Right lobe of liver (tissue), 4 donors: ENCODE measurements around the gene CCDC172.

Source experiments
- POLR2A ChIP-seq: fragments of 450-650 bp; IDR thresholded peaks from one replicate; pipeline ENCODE4 v1.6.1; 2017; ENCODE audit warnings: antibody characterized with exemption, mild to moderate bottlenecking
- TF ChIP-seq, protein P1 (sequence below), 4 donors: fragments of 200-600 bp in 3 of 4; fragments of 450-650 bp in 1 of 4; IDR thresholded peaks; one replicate each; pipeline versions ENCODE4 v1.5.1 to v1.8.0; 2016 to 2022; ENCODE audit warnings: antibody characterized with exemption in 4 of 4, mild to moderate bottlenecking in 2 of 4
- donor health status: DM: no; HTN: no; CAD: no.
- donor health status: DM: no; HTN: no; CAD: no.
- donor health status: DM: no; HTN: yes; CAD: no.

DNA sequence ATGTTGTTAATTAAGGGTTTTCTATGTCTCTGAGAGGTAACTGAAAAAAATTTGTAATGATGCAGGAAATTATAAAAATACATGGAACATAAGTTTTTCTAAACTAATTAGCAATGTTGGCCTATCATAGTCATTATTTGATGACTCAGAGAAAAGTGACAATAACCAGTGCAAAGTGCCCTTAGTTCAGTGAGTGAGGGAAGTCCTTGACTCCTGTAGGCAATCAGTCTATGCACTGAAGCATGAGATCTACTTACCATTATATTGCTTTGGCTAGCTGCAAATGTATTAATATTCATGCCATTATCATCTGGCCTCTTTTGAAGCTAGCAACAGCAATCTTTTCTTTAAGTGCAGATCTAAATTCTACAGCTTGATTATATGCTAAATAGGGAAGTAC lies 40.6 kb downstream of the CCDC172 start:
- TF ChIP-seq, protein P1, sequence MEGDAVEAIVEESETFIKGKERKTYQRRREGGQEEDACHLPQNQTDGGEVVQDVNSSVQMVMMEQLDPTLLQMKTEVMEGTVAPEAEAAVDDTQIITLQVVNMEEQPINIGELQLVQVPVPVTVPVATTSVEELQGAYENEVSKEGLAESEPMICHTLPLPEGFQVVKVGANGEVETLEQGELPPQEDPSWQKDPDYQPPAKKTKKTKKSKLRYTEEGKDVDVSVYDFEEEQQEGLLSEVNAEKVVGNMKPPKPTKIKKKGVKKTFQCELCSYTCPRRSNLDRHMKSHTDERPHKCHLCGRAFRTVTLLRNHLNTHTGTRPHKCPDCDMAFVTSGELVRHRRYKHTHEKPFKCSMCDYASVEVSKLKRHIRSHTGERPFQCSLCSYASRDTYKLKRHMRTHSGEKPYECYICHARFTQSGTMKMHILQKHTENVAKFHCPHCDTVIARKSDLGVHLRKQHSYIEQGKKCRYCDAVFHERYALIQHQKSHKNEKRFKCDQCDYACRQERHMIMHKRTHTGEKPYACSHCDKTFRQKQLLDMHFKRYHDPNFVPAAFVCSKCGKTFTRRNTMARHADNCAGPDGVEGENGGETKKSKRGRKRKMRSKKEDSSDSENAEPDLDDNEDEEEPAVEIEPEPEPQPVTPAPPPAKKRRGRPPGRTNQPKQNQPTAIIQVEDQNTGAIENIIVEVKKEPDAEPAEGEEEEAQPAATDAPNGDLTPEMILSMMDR (IDR thresholded peaks at IDR 0.05) = no peak
- no peak for TF ChIP-seq POLR2A
